Stimulated activated naive B cell treated with anti-CD40 and anti-IgM and Interleukin-4, amounts not matched to agents 10 μg/mL and 1 μg/mL and 100 μg/mL, for 72 hours (primary cell): ENCODE data around the gene KIAA1328.

Experiments
- ATAC-seq, 2 donors: fragments of 150-1000 bp; cut with Tn5 transposase; replicated peaks; 2 replicates each; pipeline ENCODE4 v1.10.0; 2021; ENCODE audit warnings: moderate library complexity in 1 of 2
- DNase-seq: peaks from one replicate; pipeline ENCODE4 v3.0.0; 2021
- H3K27ac Mint-ChIP-seq: one replicate; pipeline ENCODE4 v1.8.0; 2022; ENCODE audit warnings: mild to moderate bottlenecking, mixed read lengths
- H3K27me3 Mint-ChIP-seq, 2 donors: one replicate each; pipeline ENCODE4 v1.8.0; 2022; ENCODE audit warnings: mixed read lengths in 2 of 2
- H3K36me3 Mint-ChIP-seq, 2 donors: one replicate each; pipeline ENCODE4 v1.8.0; 2022; ENCODE audit warnings: mixed read lengths in 2 of 2, mild to moderate bottlenecking in 1 of 2
- H3K4me1 Mint-ChIP-seq, 2 donors: one replicate each; pipeline ENCODE4 v1.8.0; 2022; ENCODE audit warnings: mixed read lengths in 2 of 2, mild to moderate bottlenecking in 1 of 2
- H3K4me3 Mint-ChIP-seq, 2 donors: one replicate each; pipeline ENCODE4 v1.8.0; 2022; ENCODE audit warnings: mild to moderate bottlenecking in 2 of 2, mixed read lengths in 2 of 2, moderate library complexity in 1 of 2
- H3K9me3 Mint-ChIP-seq, 2 donors: one replicate each; pipeline ENCODE4 v1.8.0; 2022; ENCODE audit warnings: mixed read lengths in 2 of 2, mild to moderate bottlenecking in 1 of 2

KIAA1328 gene

DNA sequence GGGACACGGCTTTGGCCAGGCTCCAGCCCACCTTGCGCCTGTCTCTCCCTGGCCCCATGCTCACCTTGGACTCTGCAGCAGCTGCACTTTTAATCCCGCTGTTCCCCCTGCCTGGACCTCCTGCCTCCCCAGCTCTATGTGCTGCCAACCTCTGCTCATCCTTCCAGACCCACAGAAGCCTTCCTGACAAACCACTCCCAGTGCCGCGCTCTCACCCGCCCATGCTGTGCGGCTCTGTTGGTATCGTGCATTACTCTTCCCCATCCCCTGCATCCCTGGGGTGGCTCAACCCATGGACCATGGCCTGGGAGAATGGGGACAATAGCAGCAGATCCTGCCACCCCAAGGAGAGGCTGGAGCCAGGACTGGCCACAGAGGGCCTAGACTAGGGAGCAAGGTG lies 433.1 kb downstream of the KIAA1328 start:
- DNase-seq = no peak
- H3K9me3 Mint-ChIP-seq = peaks cover 0 to 3% of the 10 kb centered on the region in 2 donors
- H3K4me1 Mint-ChIP-seq = no peaks in the 10 kb centered on the region
- no peak overlapping the region for H3K4me3 Mint-ChIP-seq
- peaks cover 34 to 41% of the 10 kb centered on the region in 2 donors for H3K27me3 Mint-ChIP-seq
- no peak for ATAC-seq
- no peaks in the 10 kb centered on the region for H3K36me3 Mint-ChIP-seq
- H3K27ac Mint-ChIP-seq = no peak overlapping the region

DNA sequence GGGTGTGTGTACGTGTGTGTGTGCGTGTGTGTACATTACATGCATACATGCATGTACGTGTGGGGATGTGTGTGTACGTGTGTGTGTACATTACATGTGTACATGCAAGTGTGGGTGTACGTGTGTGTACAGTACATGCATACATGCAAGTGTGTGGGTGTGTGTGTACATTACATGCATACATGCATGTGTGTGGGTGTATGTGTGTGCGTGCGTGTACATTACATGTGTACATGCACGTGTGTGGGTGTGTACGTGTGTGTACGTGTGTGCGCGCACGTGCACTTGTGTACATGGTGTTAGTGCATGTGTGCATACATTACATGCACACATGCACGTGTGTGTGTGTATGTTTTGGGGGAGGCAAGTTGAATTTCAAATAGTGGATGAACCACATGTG lies 436.0 kb downstream of the KIAA1328 start:
- ATAC-seq (no peak), DNase-seq (no peak)
- H3K4me1 Mint-ChIP-seq = no peaks in the 10 kb centered on the region
- peaks cover 11 to 23% of the 10 kb centered on the region in 2 donors for H3K27me3 Mint-ChIP-seq
- no peak overlapping the region for H3K27ac Mint-ChIP-seq
- H3K9me3 Mint-ChIP-seq = peaks cover 0 to 3% of the 10 kb centered on the region in 2 donors
- no peak overlapping the region for H3K4me3 Mint-ChIP-seq
- no peaks in the 10 kb centered on the region for H3K36me3 Mint-ChIP-seq

DNA sequence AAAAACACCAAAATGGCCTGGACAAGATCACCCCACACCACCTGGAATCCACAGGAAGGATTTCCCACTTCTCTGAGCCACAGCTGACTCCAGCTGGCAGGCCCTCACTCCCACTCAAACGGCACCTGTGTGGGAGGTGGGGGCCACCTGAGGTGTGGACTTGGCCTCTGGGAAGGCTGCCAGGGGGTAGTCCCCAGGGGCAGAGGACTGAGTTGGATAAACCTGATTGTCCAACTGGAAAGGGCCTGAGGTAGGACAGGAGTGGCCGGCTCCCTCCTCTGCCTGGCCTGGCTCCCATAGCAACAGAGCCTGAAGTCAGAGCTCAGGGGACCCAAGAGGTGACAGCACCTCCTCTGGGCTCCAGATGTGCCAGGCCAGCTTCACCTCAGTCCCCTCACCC lies 436.5 kb downstream of the KIAA1328 start:
- H3K4me1 Mint-ChIP-seq = no peaks in the 10 kb centered on the region
- peaks cover 10 to 23% of the 10 kb centered on the region in 2 donors for H3K27me3 Mint-ChIP-seq

DNA sequence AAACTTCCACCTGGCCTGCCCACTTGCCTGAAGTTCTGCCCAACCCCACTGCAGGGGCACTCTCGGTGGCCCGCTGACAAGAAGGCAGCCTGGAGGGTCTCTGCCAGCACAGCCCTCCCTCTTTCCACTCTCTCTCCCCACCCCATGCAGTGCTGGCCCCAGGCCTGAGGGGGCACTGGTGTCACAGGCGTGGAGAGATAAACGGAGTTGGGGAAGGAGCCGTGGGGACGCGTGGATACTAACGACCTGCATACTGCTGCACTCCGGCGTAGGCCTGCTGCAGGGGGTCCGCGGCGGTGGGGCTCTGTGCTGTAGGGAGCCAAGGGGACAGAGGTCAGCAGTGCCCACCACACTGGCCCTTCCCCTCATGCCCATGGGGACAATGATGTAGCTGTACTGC lies 437.4 kb downstream of the KIAA1328 start:
- DNase-seq = no peak
- peaks cover 0 to 3% of the 10 kb centered on the region in 2 donors for H3K9me3 Mint-ChIP-seq
- H3K4me3 Mint-ChIP-seq = no peak overlapping the region
- no peak for ATAC-seq
- H3K36me3 Mint-ChIP-seq = no peaks in the 10 kb centered on the region
- H3K27me3 Mint-ChIP-seq = peaks cover 14 to 18% of the 10 kb centered on the region in 2 donors
- no peak overlapping the region for H3K27ac Mint-ChIP-seq
- no peaks in the 10 kb centered on the region for H3K4me1 Mint-ChIP-seq

More for the DNA sequence above, 436.5 kb downstream of the KIAA1328 start:
- Mint-ChIP-seq H3K9me3 (peaks cover 0 to 3% of the 10 kb centered on the region in 2 donors), H3K4me3 (no peak overlapping the region), H3K36me3 (no peaks in the 10 kb centered on the region), H3K27ac (no peak overlapping the region)
- ATAC-seq (no peak), DNase-seq (no peak)

DNA sequence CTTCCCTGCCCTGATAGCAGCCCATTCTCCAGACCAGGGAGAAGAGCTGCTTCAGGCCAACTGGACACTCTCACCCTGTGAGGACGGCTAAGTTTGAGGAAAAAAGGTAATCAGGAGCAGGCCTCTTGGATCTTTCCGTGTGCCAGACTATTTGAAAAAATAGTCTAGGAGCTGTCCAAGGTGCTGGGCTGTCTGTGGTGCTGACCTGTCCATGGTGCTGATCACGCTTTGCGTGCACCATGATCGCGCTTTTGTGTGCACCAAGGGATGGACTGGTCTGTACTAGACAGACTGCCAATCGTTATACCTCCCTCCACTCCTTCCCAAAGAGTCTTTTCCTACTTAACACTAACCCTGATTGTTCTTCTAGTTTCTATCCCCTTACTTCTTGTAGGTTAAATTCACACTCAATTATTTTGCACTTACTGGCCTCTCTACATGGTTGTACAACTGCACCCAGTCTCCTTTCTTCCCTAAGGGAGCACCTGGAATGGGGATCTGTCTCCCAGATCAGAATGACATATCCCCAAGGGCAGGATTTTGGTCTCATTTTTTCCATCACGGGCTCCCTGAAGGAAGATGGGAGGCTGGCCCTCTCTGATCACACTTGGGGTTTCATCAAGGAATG lies 441.2 kb downstream of the KIAA1328 start:
- no peaks in the 10 kb centered on the region for H3K4me1 Mint-ChIP-seq
- DNase-seq = no peak
- peaks cover 0 to 5% of the 10 kb centered on the region in 2 donors for H3K9me3 Mint-ChIP-seq
- peaks cover 13 to 27% of the 10 kb centered on the region in 2 donors for H3K27me3 Mint-ChIP-seq
- no peak overlapping the region for H3K27ac Mint-ChIP-seq
- H3K4me3 Mint-ChIP-seq = no peak overlapping the region
- no peaks in the 10 kb centered on the region for H3K36me3 Mint-ChIP-seq
- no peak for ATAC-seq

DNA sequence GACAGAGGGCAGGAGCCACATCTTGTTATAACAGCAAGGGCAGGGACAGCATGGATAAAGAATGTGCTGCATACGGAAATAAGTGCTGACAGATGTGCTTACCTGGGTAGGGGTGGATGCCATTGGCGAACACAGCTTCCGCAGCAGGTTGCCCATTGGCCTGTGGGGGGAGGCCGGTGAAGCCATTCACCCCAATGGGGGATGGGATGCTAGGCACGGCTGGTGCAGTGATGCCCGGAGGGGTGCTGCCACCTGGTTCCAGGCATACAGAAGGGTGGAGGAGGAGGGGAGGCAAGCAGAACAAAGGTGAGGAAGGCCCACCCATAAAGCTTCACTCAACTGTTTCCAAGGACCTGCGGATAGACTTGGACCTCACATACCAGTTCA lies 441.7 kb downstream of the KIAA1328 start:
- H3K36me3 Mint-ChIP-seq = peaks cover 2 to 3% of the 10 kb centered on the region in 2 donors
- peaks cover 2 to 7% of the 10 kb centered on the region in 2 donors for H3K9me3 Mint-ChIP-seq
- no peak overlapping the region for H3K27ac Mint-ChIP-seq
- peaks cover 0 to 2% of the 10 kb centered on the region in 2 donors for H3K4me1 Mint-ChIP-seq
- DNase-seq (no peak), ATAC-seq (no peak)
- no peak overlapping the region for H3K4me3 Mint-ChIP-seq
- peaks cover 17 to 32% of the 10 kb centered on the region in 2 donors for H3K27me3 Mint-ChIP-seq

DNA sequence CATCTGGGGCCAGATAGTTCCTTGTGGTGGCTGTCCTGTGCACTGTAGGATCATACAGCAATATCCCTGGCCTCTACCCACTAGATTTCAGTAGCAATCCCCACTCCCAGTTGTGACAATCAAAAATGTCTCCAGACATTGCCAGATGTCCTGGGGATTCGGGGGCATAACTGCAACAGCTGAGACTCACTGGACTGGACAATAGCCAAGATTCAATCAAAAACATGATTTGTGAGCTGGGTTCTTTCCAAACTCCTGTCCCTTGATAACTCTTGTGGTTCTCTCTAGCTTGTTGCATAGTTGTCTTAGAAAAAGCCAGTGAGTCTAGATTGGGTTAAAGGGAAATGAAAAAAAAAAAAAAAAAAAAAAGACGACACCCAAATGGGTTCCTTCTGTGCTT lies 443.3 kb downstream of the KIAA1328 start:
- H3K27me3 Mint-ChIP-seq = peaks cover 27 to 45% of the 10 kb centered on the region in 2 donors

DNA sequence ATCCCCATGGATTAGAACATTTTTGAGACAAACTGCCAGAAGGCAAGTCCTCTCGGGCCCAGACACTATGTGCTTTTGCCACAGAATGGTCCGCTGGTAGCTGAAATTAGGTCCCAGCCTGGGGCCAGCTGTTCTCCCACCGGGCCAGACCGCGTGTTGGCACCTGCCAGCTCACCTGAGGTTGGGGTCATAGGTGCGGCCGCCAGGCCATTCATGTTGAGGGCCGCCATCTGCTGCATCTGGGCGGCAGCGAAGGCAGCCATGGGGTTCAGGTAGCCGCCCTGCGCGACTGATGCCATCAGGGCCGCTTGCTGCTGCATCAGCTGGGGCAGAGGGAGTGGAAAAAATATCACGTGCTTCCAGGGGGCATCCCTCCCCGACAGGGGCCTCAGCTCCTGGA lies 443.9 kb downstream of the KIAA1328 start:
- DNase-seq (no peak), ATAC-seq (no peak)
- peaks cover 6 to 8% of the 10 kb centered on the region in 2 donors for H3K36me3 Mint-ChIP-seq
- peaks cover 31 to 51% of the 10 kb centered on the region in 2 donors for H3K27me3 Mint-ChIP-seq
- peaks cover 0 to 3% of the 10 kb centered on the region in 2 donors for H3K4me1 Mint-ChIP-seq
- H3K4me3 Mint-ChIP-seq = no peak overlapping the region
- H3K9me3 Mint-ChIP-seq = peaks cover 12 to 13% of the 10 kb centered on the region in 2 donors
- no peak overlapping the region for H3K27ac Mint-ChIP-seq

More for the DNA sequence above, 443.3 kb downstream of the KIAA1328 start:
- Mint-ChIP-seq H3K9me3 (peaks cover 11 to 13% of the 10 kb centered on the region in 2 donors), H3K4me3 (no peak overlapping the region), H3K4me1 (peaks cover 0 to 3% of the 10 kb centered on the region in 2 donors), H3K27ac (no peak overlapping the region), H3K36me3 (peaks cover 6 to 8% of the 10 kb centered on the region in 2 donors)
- no peak for ATAC-seq
- no peak for DNase-seq

DNA sequence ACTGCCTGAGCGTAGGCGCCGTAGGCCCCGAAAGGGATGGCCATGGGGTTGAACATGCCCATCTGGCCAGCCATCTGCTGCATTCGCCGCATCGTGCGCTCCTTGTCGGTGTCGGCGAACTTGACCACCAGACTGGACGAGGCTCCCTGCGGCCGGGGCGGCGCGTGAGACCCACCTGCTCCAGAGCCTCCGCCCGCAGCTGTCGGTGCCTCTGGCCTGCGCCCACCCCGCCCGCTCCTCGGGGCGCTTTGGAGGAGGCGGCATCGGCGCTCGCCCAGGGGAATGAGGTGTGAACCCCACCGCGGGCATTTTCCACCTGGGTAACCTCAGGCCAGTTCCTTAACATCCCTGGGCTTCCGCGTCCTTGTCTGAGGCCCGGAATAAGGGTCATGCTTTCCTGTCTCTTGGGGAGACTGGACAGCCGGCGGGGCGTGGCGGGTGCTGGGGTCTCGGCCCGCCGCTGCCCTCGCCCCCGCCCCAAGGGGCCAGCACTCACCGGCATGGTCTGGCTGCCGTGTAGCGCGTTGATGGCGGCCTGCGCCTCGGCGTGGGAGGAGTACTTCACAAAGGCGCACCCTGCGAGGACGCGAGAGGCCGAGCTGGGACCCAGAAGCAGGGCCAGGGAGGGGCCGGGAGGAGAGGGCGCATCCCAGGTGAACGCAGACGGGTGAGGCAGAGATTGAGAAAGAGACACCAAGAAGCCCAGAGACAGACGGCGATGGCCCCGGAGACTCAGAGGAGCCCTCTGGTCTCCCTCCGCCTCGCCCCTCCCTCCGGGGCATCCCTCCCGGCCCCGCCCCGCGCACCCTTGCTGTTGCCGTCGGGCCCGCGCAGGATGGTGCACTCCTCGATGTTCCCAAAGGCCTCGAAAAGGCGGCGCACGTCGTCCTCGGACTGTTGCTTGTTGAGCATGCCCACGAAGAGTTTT lies 445.6 kb downstream of the KIAA1328 start:
- H3K9me3 Mint-ChIP-seq = peaks cover 12 to 13% of the 10 kb centered on the region in 2 donors
- peaks cover 38 to 67% of the 10 kb centered on the region in 2 donors for H3K27me3 Mint-ChIP-seq

DNA sequence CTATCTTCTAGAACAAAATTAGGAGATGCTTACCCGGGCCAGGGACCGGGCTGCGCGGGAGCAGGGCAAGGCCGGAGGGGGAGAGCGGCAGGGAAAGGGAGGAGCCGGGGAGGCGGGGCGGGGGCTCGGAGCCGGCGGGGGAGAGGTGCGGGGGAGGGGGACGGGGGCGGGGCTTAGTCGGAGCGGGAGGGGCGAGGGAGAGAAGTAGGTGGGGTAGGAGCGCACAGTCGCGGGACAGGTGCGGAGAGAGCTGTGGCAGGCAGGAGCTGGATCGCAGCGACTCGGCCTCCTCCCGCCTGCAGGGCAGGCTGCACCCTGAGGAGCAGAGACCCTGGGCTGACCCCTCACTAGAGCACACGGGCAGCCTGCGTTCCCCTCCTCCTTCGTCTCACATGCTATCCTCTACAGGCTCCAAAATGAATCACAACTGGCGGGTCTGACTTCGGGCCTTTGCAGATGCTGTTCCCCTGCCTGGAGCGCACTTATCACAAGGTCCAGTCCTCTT lies 446.4 kb downstream of the KIAA1328 start:
- Mint-ChIP-seq H3K4me1 (peaks cover 0 to 3% of the 10 kb centered on the region in 2 donors), H3K36me3 (peaks cover 6 to 8% of the 10 kb centered on the region in 2 donors), H3K27ac (no peak overlapping the region), H3K27me3 (peaks cover 38 to 72% of the 10 kb centered on the region in 2 donors), H3K4me3 (no peak overlapping the region), H3K9me3 (peaks cover 12 to 13% of the 10 kb centered on the region in 2 donors)
- no peak for DNase-seq
- no peak for ATAC-seq

More for the DNA sequence above, 445.6 kb downstream of the KIAA1328 start:
- H3K4me3 Mint-ChIP-seq = no peak overlapping the region
- no peak overlapping the region for H3K27ac Mint-ChIP-seq
- no peak for DNase-seq
- ATAC-seq = no peak
- peaks cover 6 to 8% of the 10 kb centered on the region in 2 donors for H3K36me3 Mint-ChIP-seq
- peaks cover 0 to 3% of the 10 kb centered on the region in 2 donors for H3K4me1 Mint-ChIP-seq

DNA sequence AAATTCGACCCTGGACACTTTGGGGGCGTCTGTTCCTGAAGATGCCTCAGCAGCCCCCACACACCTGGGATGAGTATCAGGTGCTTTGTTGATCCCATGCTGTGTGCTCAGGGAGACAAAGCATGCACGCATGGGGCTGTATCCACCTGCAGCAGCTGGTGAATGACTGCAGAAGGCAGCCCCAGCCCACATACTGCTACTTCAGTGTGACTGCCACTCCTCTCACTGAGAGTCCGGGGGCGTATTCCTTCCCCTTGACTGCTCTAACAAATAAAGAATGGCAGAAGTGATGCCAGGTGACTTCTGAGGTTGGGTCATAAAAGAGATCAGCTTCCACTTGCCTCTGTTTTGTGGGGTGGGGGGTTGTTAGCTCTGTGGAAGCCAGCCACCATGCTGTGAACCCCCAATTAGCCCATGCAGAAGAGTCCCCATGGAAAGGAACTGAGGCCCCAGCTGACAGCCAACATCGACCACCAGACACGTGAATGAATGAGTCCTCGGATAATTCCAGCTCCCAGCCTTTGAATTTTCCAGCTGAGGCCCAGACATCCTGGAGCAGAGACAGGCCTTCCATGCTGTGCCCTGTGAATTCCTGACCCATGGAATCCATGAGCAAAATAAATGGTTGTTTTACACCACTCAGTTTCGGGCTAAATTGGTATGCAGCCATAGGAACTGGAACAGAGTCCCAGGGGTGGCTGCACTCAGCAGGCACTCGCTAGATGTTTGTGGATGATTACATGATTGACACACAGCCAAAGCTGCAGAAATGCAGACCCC lies 447.4 kb downstream of the KIAA1328 start:
- DNase-seq = no peak
- Mint-ChIP-seq H3K27me3 (peaks cover 41 to 68% of the 10 kb centered on the region in 2 donors), H3K27ac (no peak overlapping the region), H3K4me3 (no peak overlapping the region), H3K4me1 (peaks cover 0 to 3% of the 10 kb centered on the region in 2 donors), H3K9me3 (peaks cover 12 to 13% of the 10 kb centered on the region in 2 donors), H3K36me3 (peaks cover 6 to 8% of the 10 kb centered on the region in 2 donors)
- ATAC-seq = no peak

DNA sequence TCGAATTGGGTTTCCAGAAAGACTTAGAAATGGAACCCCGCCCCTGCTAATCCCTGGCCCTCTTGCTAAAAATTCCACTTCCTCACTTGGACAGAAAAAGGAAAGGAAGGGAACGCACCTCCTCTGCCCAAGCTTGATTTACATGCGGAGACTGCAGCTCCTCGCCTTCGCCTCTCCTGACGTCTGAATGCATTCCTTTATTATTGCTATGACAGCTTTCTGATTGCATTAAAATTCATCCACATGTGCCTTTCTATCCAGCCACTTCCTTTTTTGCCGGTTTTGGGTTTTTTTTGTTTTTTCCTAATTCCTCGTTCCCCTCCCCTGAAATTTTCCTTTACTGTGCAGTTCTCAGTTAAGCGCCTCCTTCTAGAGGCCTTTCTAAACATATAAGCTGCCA lies 448.9 kb downstream of the KIAA1328 start:
- ATAC-seq = no peak
- DNase-seq = no peak
- H3K9me3 Mint-ChIP-seq = peaks cover 12 to 13% of the 10 kb centered on the region in 2 donors
- H3K36me3 Mint-ChIP-seq = peaks cover 6 to 8% of the 10 kb centered on the region in 2 donors
- H3K4me1 Mint-ChIP-seq = peaks cover 0 to 3% of the 10 kb centered on the region in 2 donors
- H3K27ac Mint-ChIP-seq = no peak overlapping the region
- no peak overlapping the region for H3K4me3 Mint-ChIP-seq
- H3K27me3 Mint-ChIP-seq = peaks cover 39 to 58% of the 10 kb centered on the region in 2 donors
